B cell (primary cell): ENCODE data around the gene LRTM1. TPM values are rescaled to one million over a fixed set of nuclear protein-coding genes. Genes with fewer than 3 reads are reported as not detected.

ENCODE experiments used
- ATAC-seq: fragments of 200-7000 bp; cut with Tn5 transposase; one replicate; pipeline ENCODE4 v1.10.0; 2021; ENCODE audit warnings: low read depth, mild to moderate bottlenecking, moderate number of reproducible peaks, moderate library complexity
- CTCF ChIA-PET: fragments of 350-600 bp; sonication (Branson Sonifier 250); formaldehyde crosslinking; loops from one replicate; lab custom pipeline; 2021; ENCODE audit warnings: antibody characterized with exemption, inconsistent platforms; lab: Charles Lee
- POLR2A ChIA-PET: fragments of 350-600 bp; sonication (Branson Sonifier 250); formaldehyde crosslinking; loops from one replicate; lab custom pipeline; 2021; ENCODE audit warnings: antibody characterized with exemption; lab: Charles Lee
- DNase-seq: peaks from one replicate; pipeline ENCODE4 v3.0.0; 2013
- H2AFZ ChIP-seq: 2 replicates; pipeline ENCODE4 v1.6.1; 2012; ENCODE audit warnings: mild to moderate bottlenecking, low read depth, low read length; ENCODE audit not compliant: insufficient read depth, poor library complexity, severe bottlenecking
- H3K27ac ChIP-seq, 2 donors: 1 replicate in 1 of 2; 2 replicates in 1 of 2; pipeline ENCODE4 v1.5.1; 2012 to 2013; ENCODE audit warnings: low read length in 2 of 2, mild to moderate bottlenecking in 2 of 2, moderate library complexity in 1 of 2
- H3K27me3 ChIP-seq, 4 experiments: fragments of 200-600 bp in 1 of 4; sonication (generic) in 1 of 4; replicated peaks in 1 of 4; 1 replicate in 2 of 4; 2 replicates in 2 of 4; pipeline versions ENCODE4 v1.6.1 to v1.7.0; 2013 to 2016; ENCODE audit warnings: low read length in 3 of 4, mild to moderate bottlenecking in 2 of 4, mixed read lengths in 1 of 4, moderate library complexity in 1 of 4; ENCODE audit not compliant: insufficient read depth in 4 of 4, control insufficient read depth in 3 of 4; ENCODE audit errors: control extremely low read depth in 1 of 4
- H3K36me3 ChIP-seq, 2 experiments: replicated peaks in 1 of 2; 1 replicate in 1 of 2; 2 replicates in 1 of 2; pipeline versions ENCODE4 v1.6.1 to v1.7.1; 2013; ENCODE audit warnings: low read length in 1 of 2; ENCODE audit not compliant: insufficient read depth in 2 of 2, control insufficient read depth in 1 of 2; ENCODE audit errors: control extremely low read depth in 1 of 2, extremely low read depth in 1 of 2
- H3K4me1 ChIP-seq, 2 donors: fragments of 200-600 bp in 1 of 2; sonication (generic) in 1 of 2; 1 replicate in 1 of 2; 2 replicates in 1 of 2; pipeline versions ENCODE4 v1.5.1 to v1.6.1; 2013 to 2017; ENCODE audit warnings: low read length in 2 of 2; ENCODE audit not compliant: control insufficient read depth in 2 of 2, insufficient read depth in 2 of 2
- H3K4me2 ChIP-seq: replicated peaks from 2 replicates; pipeline ENCODE3; 2012; ENCODE audit warnings: mild to moderate bottlenecking, low read depth, low read length; ENCODE audit not compliant: poor library complexity, severe bottlenecking
- H3K4me3 ChIP-seq, 5 experiments: fragments of 200-600 bp in 1 of 5; sonication (generic) in 1 of 5; 1 replicate in 3 of 5; 2 replicates in 2 of 5; pipeline versions ENCODE4 v1.5.1 to v1.7.0; 2011 to 2016; ENCODE audit warnings: low read length in 4 of 5, mild to moderate bottlenecking in 4 of 5, low read depth in 2 of 5, control low read depth in 1 of 5, moderate library complexity in 1 of 5; ENCODE audit not compliant: insufficient read depth in 1 of 5; ENCODE audit errors: control extremely low read depth in 1 of 5, extremely low read depth in 1 of 5
- H3K79me2 ChIP-seq: fragments of 200-600 bp; sonication (generic); one replicate; pipeline ENCODE4 v1.6.0; 2016; ENCODE audit warnings: low read length; ENCODE audit not compliant: control insufficient read depth, insufficient read depth
- H3K9ac ChIP-seq: fragments of 200-600 bp; sonication (generic); 2 replicates; pipeline ENCODE4 v1.6.1; 2017; ENCODE audit warnings: mild to moderate bottlenecking, low read length, moderate library complexity
- H3K9me3 ChIP-seq, 3 donors: one replicate each; pipeline versions ENCODE4 v1.6.1 to v1.7.1; 2013; ENCODE audit warnings: low read length in 2 of 3; ENCODE audit not compliant: control insufficient read depth in 2 of 3, insufficient read depth in 1 of 3; ENCODE audit errors: control extremely low read depth in 1 of 3
- H4K20me1 ChIP-seq: 2 replicates; pipeline ENCODE4 v1.6.0; 2012; ENCODE audit warnings: mild to moderate bottlenecking, low read length; ENCODE audit not compliant: insufficient read depth, control insufficient read depth, poor library complexity, severe bottlenecking
- H3K27ac Mint-ChIP-seq: one replicate; pipeline ENCODE4 v1.8.0; 2021; ENCODE audit warnings: mixed read lengths
- H3K27me3 Mint-ChIP-seq: one replicate; pipeline ENCODE4 v1.8.0; 2021; ENCODE audit warnings: mixed read lengths
- H3K4me1 Mint-ChIP-seq: one replicate; pipeline ENCODE4 v1.8.0; 2021; ENCODE audit warnings: mixed read lengths
- H3K4me3 Mint-ChIP-seq: one replicate; pipeline ENCODE4 v1.8.0; 2021; ENCODE audit warnings: mixed read lengths
- H3K9me3 Mint-ChIP-seq: one replicate; pipeline ENCODE4 v1.8.0; 2022; ENCODE audit warnings: mixed read lengths; ENCODE audit not compliant: insufficient read depth
- EZH2 ChIP-seq: IDR thresholded peaks from 2 replicates; pipeline ENCODE4 v1.6.1; 2012; ENCODE audit warnings: borderline replicate concordance, low read depth, mild to moderate bottlenecking, moderate library complexity, low read length; ENCODE audit not compliant: insufficient read depth, poor library complexity, severe bottlenecking
- WGBS: methylation state at CpG from one replicate; pipeline ENCODE4 v1.1.5; 2013; ENCODE audit warnings: missing lambda C conversion rate; ENCODE audit not compliant: insufficient coverage; 5-methylcytosine and 5-hydroxymethylcytosine counted together
- intact Hi-C: fragments of 100-400 bp; cut with micrococcal nuclease; formaldehyde crosslinking; loops from one replicate; pipeline ENCODE4 v1.10.0; 2022
- polyA plus RNA-seq: library from polyadenylated mRNA; depleted of rRNA; stranded (reverse); fragments of >200 nt; gene quantifications from 2 replicates; pipeline ENCODE4 v1.2.3, GENCODE V29; 2012
- total RNA-seq, 2 donors: library from RNA; stranded (reverse); fragments of 120-200 nt in 1 of 2; gene quantifications; 1 replicate in 1 of 2; 2 replicates in 1 of 2; pipeline versions ENCODE4 v1.2.3 to v1.2.4, GENCODE V29; 2013 to 2022
- TF ChIP-seq, protein P1 (sequence below): fragments of 200-600 bp; IDR thresholded peaks from one replicate; pipeline ENCODE4 v1.8.0; 2022; ENCODE audit warnings: antibody characterized with exemption, mild to moderate bottlenecking

Gene LRTM1
- total and polyA plus RNA-seq, 2 donors (not counting 1 experiment from before 2014, with no cell fraction given): not detected

DNA sequence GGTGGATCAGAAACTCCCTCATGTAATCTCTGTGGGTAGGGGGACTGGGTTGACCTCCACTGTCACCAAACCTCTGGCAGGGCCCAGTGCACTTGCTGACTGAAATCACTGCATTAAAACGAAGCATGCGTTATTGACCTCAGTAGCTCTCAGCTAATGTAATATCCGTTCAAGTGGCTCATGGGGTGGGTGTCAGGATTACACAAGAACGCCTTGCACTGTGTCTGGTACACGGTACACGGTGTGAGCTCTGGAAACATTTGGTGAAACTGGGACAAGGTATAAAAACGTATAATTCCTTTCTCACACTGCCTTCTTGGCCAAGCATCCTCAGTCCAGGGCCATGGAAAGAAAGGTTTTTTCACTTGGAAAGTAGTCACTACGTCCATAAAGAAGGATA, 11.9 kb downstream of the LRTM1 start:
- CTCF ChIA-PET: no interaction called here

DNA sequence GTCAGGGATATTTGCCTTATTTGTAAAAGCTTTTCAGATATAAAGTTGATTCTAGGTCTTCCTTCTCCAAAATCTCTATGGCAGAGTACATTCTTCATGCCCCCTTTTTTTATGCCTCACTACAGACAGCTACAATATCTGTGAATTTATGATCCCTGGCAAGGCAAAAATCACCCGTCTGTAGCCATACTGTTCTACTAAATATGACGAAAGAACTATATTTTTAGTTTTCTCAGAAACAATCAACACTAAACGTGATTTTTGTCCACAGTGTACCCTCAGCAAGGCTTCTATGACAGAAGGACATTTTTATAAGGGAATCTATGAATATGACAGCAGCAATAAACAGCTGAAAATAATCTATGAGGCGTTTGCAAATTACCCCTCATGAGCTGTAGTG, 12.7 kb downstream of the LRTM1 start:
- intact Hi-C loops: no loop called here
- Histone ChIP-seq H3K4me1 (no peaks in the 10 kb centered on the region), H3K9me3 (peaks cover 0 to 7% (median 0%) of the 10 kb centered on the region in 3 donors), H3K27ac (no peak overlapping the region), H3K79me2 (no peaks in the 10 kb centered on the region), H2AFZ (no peak overlapping the region), H3K9ac (no peak overlapping the region), H4K20me1 (no peaks in the 10 kb centered on the region), H3K27me3 (no peaks in the 10 kb centered on the region), H3K36me3 (no peaks in the 10 kb centered on the region), H3K4me3 (no peak overlapping the region), H3K4me2 (no peak overlapping the region)
- ChIA-PET CTCF (no interaction called here), POLR2A (no interaction called here)
- Mint-ChIP-seq H3K9me3 (no peaks in the 10 kb centered on the region), H3K27ac (no peak overlapping the region), H3K27me3 (no peaks in the 10 kb centered on the region), H3K4me3 (no peak overlapping the region), H3K4me1 (no peaks in the 10 kb centered on the region)
- TF ChIP-seq, protein P1, sequence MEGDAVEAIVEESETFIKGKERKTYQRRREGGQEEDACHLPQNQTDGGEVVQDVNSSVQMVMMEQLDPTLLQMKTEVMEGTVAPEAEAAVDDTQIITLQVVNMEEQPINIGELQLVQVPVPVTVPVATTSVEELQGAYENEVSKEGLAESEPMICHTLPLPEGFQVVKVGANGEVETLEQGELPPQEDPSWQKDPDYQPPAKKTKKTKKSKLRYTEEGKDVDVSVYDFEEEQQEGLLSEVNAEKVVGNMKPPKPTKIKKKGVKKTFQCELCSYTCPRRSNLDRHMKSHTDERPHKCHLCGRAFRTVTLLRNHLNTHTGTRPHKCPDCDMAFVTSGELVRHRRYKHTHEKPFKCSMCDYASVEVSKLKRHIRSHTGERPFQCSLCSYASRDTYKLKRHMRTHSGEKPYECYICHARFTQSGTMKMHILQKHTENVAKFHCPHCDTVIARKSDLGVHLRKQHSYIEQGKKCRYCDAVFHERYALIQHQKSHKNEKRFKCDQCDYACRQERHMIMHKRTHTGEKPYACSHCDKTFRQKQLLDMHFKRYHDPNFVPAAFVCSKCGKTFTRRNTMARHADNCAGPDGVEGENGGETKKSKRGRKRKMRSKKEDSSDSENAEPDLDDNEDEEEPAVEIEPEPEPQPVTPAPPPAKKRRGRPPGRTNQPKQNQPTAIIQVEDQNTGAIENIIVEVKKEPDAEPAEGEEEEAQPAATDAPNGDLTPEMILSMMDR: no peak
- no peak for TF ChIP-seq EZH2
- no CpG with 5 or more reads among the region's 4 CpGs for WGBS
- DNase-seq (no peak), ATAC-seq (no peak)

More for the DNA sequence above, 11.9 kb downstream of the LRTM1 start:
- H3K27me3 Mint-ChIP-seq: no peaks in the 10 kb centered on the region
- no peak overlapping the region for H3K4me3 Mint-ChIP-seq
- Histone ChIP-seq H3K9me3 (peaks cover 0 to 7% (median 0%) of the 10 kb centered on the region in 3 donors), H3K4me1 (no peaks in the 10 kb centered on the region), H3K27ac (no peak overlapping the region), H3K4me2 (no peak overlapping the region), H3K4me3 (no peak overlapping the region), H4K20me1 (no peaks in the 10 kb centered on the region), H3K27me3 (no peaks in the 10 kb centered on the region), H3K36me3 (no peaks in the 10 kb centered on the region), H3K79me2 (no peaks in the 10 kb centered on the region), H3K9ac (no peak overlapping the region), H2AFZ (no peak overlapping the region)
- no peak for ATAC-seq
- DNase-seq: no peak
- intact Hi-C loops: no loop called here
- TF ChIP-seq EZH2: no peak
- TF ChIP-seq, protein P1: no peak
- H3K4me1 Mint-ChIP-seq: no peaks in the 10 kb centered on the region
- WGBS: 96% methylated on average over 5 of the region's 8 CpGs
- no peaks in the 10 kb centered on the region for H3K9me3 Mint-ChIP-seq
- H3K27ac Mint-ChIP-seq: no peak overlapping the region
- POLR2A ChIA-PET: no interaction called here
